ENCODE results near the gene ARG2. TPM values are rescaled to one million over a fixed set of nuclear protein-coding genes. Genes with fewer than 3 reads are reported as not detected.
A peak's percentile ranks its signal among the peaks of the same experiment; 100 is the strongest.

The ARG2 gene
- total RNA-seq, 4 donors from 2014 or later: 76.1 to 160 (median 95.0) TPM

DNA sequence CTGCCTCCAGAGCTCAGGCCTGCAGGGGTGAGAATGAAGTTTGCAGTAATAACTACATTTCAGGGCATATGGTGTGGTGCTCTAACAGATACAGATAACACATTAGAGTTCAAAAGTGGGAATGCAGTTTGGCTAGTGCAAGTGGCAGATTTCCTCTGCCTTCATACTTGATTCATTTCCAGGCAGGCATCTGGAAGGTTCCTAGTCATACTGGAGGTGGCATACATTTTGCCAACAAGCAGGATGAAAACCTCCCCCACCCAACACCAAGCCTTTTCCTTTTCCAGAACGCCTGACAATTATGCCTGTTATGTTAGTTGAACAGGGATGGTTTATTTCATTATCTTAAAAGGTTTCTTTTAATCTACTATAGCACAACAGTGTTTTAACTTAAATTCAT lies 30.4 kb downstream of the ARG2 start:
- no peaks in the 10 kb centered on the region for H3K27me3 ChIP-seq
- H3K9me3 ChIP-seq: no peaks in the 10 kb centered on the region
- DNase-seq: no peak
- peaks cover 8 to 16% of the 10 kb centered on the region in 2 donors for H3K4me1 ChIP-seq
- intact Hi-C loops (cut with DNase I): no loop called here
- no peak overlapping the region for H3K27ac ChIP-seq
- peaks cover 39 to 72% of the 10 kb centered on the region in 2 donors for H3K36me3 ChIP-seq
- WGBS, 2 donors: 95% methylated on average over 1 of the region's 1 CpG
- no peak for TF ChIP-seq POLR2A (IDR thresholded peaks at IDR 0.05)
- no peak for TF ChIP-seq CTCF (IDR thresholded peaks at IDR 0.05)
- no peak overlapping the region for H3K4me3 ChIP-seq (replicated peaks in 1 of 3)

DNA sequence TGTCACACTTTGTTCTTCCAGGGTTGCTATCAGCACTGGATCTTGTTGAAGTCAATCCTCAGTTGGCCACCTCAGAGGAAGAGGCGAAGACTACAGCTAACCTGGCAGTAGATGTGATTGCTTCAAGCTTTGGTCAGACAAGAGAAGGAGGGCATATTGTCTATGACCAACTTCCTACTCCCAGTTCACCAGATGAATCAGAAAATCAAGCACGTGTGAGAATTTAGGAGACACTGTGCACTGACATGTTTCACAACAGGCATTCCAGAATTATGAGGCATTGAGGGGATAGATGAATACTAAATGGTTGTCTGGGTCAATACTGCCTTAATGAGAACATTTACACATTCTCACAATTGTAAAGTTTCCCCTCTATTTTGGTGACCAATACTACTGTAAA lies 31.0 kb downstream of the ARG2 start:
- Histone ChIP-seq H3K27ac (no peak overlapping the region), H3K36me3 (peaks cover 41 to 73% of the 10 kb centered on the region in 2 donors)
- 93 to 98% methylated on average over 2 of the region's 2 CpGs for WGBS, 2 donors

DNA sequence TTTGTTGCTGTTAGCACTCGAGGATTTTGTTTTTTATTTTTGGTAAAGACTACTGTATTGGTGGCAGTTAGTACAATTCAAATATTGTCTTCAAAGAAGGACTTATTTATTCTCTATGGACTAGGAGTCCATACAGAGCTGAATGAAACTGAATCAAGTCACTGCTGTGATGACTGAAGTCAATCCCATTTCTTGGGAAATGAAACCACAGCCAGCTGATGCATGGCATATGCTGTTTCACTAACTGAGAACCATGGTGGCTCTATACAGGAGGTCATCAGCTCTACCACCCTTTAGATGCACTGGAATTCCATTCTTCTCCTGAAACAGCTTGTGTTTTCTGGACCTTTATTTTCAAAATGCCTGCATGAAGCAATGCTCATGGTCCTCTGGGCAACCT lies 32.5 kb downstream of the ARG2 start:
- 81 to 95% methylated on average over 1 of the region's 1 CpG for WGBS, 2 donors
- Histone ChIP-seq H3K27ac (peak overlapping the region in 1 of 3 donors; percentile 26), H3K9me3 (no peaks in the 10 kb centered on the region), H3K36me3 (peaks cover 40 to 69% of the 10 kb centered on the region in 2 donors), H3K4me1 (peaks cover 8 to 16% of the 10 kb centered on the region in 2 donors), H3K27me3 (no peaks in the 10 kb centered on the region), H3K4me3 (replicated peaks in 1 of 3) (no peak overlapping the region)
- DNase-seq: no peak
- TF ChIP-seq CTCF (IDR thresholded peaks at IDR 0.05): no peak
- no peak for TF ChIP-seq POLR2A (IDR thresholded peaks at IDR 0.05)
- intact Hi-C loops (cut with DNase I): no loop called here

More for the DNA sequence above, 31.0 kb downstream of the ARG2 start:
- no peak for DNase-seq
- Histone ChIP-seq H3K4me1 (peaks cover 8 to 16% of the 10 kb centered on the region in 2 donors), H3K27me3 (no peaks in the 10 kb centered on the region), H3K4me3 (replicated peaks in 1 of 3) (no peak overlapping the region), H3K9me3 (no peaks in the 10 kb centered on the region)
- TF ChIP-seq CTCF (IDR thresholded peaks at IDR 0.05): no peak
- no peak for TF ChIP-seq POLR2A (IDR thresholded peaks at IDR 0.05)
- intact Hi-C loops (cut with DNase I): no loop called here

- intact Hi-C loops (cut with DNase I): no loop called here
- no peak overlapping the region for H3K4me3 ChIP-seq (replicated peaks in 1 of 3)
- WGBS, 2 donors: 41 to 52% methylated on average over 6 of the region's 6 CpGs
- TF ChIP-seq POLR2A (IDR thresholded peaks at IDR 0.05): peak in 1 of 2 donors; percentile 50
- no peak for TF ChIP-seq CTCF (IDR thresholded peaks at IDR 0.05)
- H3K27me3 ChIP-seq: no peaks in the 10 kb centered on the region
- H3K36me3 ChIP-seq: peaks cover 36 to 62% of the 10 kb centered on the region in 2 donors
- DNase-seq: peak; percentile 80 to 81
- H3K9me3 ChIP-seq: no peaks in the 10 kb centered on the region
- peaks cover 8 to 16% of the 10 kb centered on the region in 2 donors for H3K4me1 ChIP-seq
- peak overlapping the region; percentile 48 to 64 (median 62) for H3K27ac ChIP-seq
Measured at GRCh38 chr14:67653651-67654280, 34.0 kb downstream of the ARG2 start.

GRCh38 chr14:67663633-67664032 lies 43.9 kb downstream of the ARG2 start:
- H3K4me3 ChIP-seq (replicated peaks in 1 of 3): no peak overlapping the region
- no peak overlapping the region for H3K27ac ChIP-seq
- H3K27me3 ChIP-seq: no peaks in the 10 kb centered on the region
- DNase-seq: no peak
- TF ChIP-seq CTCF (IDR thresholded peaks at IDR 0.05) (no peak), POLR2A (IDR thresholded peaks at IDR 0.05) (no peak)
- H3K9me3 ChIP-seq: no peaks in the 10 kb centered on the region
- 95 to 98% methylated on average over 4 of the region's 4 CpGs for WGBS, 2 donors
- H3K36me3 ChIP-seq: peaks cover 0 to 8% of the 10 kb centered on the region in 2 donors
- intact Hi-C loops (cut with DNase I): loop anchor here (10.0 kb wide), 1 partner anchor 49 kb away; the partner anchor contains the start of gene ARG2
- H3K4me1 ChIP-seq: peaks cover 11 to 15% of the 10 kb centered on the region in 2 donors
